GM18517 (cell line): ENCODE measurements around the gene ADCY2.

Experiments used
- ATAC-seq: cut with Tn5 transposase; IDR thresholded peaks from one replicate; pipeline ENCODE4 v1.9.1; 2021; ENCODE audit warnings: mild to moderate bottlenecking, moderate library complexity; ENCODE audit not compliant: unreplicated experiment

Gene ADCY2

DNA sequence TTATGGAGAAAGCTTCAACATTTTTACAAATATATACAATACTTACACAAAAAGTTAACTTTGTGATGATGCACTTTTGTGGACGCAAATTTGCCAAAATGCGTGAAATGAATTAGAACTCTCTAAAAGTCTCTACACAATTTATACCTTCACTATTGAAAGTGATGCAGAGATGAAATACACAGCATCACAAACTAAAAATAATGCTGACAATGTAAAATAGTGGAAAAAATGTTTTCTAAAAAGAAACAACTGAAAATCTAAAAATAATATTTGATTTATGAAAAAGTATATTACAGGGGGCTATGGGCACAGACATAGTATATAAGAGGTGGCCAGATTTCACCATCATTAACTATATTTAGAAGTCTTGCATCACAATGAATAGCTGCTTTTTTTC, 188.8 kb downstream of the ADCY2 start:
- ATAC-seq = no peak

DNA sequence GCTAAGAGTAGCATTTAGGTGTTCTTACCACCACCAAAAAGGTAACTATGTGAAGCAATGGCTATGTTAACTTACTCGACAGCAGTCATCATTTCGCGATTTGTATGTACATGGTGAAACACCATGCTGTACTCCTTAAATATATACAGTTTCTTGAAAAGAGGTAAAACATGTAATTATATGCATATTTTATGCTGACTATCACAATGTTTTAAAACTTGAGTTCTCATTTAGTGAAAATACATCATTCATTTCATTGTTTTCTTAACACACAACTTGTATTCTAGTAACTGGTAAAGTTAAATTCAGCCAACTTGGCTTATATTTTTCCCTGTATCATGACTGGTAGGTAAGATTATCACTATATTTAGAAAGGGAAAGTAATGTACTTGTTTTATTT, 189.9 kb downstream of the ADCY2 start:
- no peak for ATAC-seq

DNA sequence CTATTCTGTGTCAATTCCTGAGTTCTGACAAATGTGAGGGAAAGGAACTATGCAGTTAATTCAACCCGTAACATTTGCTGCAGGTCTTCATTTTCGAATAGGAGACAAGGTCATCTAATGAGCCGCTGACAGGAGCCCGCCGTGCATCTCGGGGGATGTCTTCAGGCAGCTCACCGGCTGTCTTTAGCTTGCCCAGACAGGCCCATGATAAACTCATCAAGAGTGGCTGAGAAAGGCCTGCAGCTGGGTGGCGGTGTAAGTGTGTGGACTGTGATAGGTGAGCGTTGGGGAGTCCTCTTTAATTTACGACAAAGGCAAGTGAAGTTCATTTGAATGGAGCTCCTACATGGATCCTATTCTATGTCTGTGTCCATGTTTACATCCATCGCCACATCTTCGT, 190.5 kb downstream of the ADCY2 start:
- ATAC-seq = no peak

DNA sequence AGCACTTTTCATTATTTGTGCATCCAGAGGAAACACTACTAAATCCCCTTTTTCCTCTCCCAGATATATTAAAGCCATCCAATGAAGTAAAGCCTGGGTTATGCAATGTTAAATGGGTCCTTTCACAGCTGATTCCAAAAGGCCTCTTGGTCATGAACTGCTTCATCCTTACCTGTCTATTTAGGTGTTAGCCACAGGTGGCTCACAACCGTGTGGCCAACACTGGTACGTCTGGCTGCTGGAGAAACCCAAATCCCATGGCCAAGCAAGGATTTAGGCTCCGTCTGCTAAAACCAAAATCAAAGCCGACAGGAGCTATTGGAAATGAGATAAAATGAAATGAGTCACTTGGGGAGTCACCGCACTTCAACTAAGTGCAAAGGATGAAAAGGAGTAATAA, 193.9 kb downstream of the ADCY2 start:
- no peak for ATAC-seq

DNA sequence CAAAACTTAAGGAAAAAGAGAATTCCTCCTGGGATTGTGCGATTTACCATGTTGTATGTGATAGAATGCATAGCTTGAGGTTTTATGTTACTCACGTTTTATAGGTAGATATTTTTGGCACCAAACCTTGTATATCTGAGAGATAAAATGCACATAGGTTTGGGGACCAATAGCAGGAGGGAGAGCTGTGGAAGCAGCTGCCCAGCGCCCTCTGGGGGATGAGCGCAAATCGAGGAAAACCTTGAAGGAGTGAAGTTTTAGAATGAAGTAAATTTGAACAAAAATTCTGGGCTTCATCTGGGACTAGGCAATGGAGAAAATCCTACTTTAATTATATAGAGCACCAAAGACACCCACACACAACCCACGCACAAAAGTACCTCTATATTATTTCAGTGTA, 197.0 kb downstream of the ADCY2 start:
- no peak for ATAC-seq

DNA sequence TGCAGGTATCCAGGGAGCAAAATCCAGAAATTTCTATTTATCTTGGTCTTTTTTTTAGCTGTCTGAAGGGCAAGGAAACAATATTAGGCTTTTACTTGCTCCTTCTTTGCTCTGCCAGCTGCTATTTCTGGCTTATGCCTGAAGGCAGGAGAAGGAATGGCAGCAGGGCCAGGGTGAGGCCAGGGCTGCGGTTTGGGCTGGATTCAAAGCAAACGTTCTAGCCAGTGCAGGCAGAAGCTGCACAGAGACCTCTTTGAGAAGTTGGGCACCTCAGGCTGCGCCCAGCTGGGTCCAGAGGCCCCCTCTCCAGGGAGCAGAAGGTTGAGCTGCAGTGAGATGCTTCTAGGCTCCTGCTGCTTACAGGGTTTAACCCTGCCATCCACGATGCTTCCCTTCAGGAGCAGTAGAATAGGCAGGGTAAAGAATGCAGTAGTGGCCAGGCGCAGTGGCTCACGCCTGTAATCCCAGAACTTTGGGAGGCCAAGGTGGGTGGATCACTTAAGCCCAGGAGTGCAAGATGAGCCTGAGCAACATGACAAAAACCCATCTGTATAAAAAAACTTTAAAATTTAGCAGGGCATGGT, 201.2 kb downstream of the ADCY2 start:
- no peak for ATAC-seq

DNA sequence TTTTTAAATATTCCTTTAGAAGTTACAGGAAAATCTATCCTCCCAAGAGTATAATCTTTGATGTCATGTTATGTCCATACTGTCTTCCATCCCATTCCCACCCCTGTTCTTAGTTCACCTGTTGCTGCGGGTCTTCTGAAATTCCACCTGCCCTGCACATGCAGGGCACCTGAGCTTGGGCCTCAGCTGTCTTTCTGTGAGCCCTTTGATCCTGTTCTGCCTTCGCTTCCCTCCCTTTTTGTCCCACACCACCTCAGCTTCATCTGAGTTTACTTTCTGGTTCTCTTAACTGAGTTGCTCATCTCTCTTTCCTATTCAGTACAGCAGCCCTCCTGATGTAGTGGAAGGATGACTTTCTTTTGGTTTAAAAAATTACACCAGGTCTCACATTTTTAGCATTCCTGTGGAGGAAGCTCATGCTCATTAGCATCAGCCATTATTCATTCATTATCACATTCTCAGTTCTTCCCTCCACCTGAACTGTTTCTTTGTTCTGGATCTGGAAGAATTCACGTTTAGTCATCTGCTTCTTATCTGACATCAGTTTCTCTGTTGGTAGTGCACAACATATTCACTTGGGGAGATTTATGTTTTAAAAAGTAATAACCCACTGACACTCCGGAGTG, 211.0 kb downstream of the ADCY2 start:
- ATAC-seq = no peak

DNA sequence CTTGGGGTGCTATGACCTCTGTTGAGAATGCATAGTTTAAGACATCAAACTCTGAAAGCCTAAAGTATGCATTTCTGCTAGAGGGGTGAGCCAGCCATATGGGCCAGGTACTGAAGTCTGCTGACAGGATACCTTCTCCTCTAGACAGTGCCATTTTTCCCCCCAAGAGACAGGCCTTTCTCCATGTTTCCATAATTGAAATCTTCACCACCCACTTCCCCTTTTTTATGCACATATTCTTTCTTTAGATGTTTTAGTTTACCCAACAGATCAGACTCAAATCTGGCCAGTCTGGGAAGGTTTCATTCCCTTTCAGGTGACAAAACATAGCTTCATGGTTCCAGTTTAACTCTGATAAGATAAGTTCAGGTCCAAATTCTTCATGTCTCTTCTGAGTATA, 212.8 kb downstream of the ADCY2 start:
- ATAC-seq = no peak

DNA sequence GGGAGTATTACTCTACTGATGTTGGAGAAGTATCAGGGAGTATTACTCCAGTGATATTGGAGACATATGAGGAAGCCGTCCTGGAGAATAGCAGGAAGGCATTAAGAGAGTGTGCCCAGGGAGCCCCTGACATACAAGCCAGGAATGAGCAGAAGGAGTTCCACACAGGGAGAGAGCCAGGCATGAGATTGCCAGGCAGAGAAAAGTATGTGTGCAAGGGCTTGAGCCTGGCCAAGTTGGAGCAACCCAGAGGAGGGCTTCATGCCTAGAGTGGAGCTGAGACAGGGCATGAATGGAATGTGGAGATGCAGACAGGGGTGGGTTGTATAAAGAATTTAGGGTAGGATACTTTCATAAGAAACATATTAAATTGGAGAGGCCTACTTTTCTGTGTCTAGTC, 213.8 kb downstream of the ADCY2 start:
- no peak for ATAC-seq

DNA sequence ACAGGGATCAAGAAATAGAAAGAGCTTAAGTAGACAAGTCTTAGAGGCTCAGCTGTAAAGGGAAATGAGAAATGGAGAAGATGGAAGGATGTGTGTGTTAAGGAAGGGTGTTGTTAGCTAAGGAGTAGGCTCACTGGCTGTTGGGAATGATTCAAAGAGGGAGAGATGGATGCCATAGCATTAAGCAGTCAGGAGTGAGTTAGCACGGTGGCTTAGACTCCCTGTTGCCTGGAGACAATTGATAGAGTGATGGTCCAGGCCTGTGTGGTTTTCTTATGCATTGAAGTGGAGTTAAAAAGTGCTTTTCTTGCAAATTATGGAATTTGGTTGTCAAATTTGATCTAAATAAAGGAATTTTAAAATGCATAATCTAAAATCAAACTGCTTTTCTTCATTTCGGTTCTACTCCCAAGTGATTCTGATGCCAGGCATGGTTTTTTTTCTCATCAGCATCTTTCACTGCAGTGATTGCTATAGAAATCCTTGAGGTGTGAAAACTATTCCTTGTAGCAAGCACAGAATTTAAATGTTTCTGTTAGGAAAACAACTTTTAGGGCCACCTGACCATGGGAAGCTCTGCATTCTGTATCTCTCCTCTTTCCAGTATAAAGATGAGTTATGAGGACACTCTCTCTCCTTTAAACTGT, 214.7 kb downstream of the ADCY2 start:
- ATAC-seq = no peak

DNA sequence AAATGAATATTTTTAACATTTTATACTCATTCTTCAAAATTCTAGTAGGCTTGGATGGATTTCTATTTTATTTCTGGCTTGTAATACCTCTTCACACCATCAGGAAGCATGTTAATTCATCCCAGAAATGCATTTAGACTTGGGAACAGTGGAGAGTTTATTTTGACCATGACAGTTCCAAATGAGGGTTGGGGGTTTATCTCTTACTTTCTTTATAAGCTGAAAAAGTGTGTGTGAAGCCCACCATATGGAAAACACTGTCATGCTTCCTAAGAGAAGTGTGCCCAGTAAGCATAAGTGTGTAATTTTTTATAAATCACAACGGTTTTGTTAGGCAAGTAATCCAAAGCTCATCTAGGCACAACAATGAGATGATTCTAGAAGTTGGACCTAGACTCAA, 215.6 kb downstream of the ADCY2 start:
- ATAC-seq = no peak

DNA sequence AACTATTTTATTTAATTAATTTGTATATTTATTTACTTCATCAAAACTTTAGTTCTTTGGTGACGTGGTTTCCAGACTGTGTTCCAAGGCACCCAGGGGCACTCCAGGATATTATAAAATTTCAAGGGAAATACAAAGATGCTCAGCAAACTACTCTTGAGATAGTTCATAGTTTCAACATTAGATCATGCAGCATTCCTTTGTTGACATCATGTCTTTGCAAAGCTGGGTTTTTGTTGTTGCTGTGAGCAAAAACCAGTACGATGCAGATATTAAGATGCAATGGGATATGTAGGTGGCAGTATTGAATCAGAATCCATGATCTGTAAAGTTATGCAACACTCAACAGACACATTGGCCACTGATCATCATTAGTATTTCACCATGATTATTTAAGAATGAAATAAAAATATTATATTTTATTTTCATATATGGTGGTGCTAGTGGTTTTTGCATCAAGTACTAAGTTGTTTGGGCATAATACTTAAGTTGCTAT, 219.7 kb downstream of the ADCY2 start:
- no peak for ATAC-seq

DNA sequence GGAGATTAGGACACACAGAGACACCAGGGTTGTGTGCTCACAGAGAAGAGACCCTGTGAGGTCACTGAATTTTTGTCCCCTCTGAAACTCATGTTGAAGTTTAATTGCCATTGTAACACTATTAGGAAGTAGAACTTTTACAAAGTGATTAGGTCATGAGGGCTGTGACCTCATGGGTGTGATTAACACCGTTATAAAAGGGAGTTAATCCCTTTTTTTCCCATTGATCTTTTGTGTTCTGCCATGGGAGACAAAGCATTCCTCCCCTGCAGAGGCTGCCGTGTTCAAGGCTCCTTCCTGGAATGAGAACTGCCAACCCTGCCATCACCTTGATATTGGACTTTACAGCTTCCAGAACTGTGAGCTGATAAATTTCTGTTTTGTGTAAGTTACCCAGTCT, 221.0 kb downstream of the ADCY2 start:
- no peak for ATAC-seq

DNA sequence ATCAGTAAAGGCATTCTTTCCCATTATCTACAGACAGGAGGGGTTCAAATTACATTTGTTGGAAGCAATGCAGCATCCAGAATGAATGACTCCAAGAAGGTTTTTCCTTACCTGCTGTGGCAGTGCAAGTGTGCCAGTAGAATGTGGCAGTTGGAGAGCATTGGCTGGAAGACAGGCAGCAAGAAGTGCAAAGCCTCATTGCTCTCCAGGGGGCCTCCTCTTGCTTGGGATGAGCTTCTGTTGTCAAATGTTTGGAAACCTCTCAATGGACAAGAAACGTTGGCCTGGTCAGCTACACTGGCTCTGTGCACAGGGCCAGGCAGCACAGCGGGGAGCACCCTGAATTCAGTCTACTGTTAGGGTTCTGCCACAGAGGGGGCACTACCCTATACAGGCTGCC, 226.6 kb downstream of the ADCY2 start:
- ATAC-seq = no peak

DNA sequence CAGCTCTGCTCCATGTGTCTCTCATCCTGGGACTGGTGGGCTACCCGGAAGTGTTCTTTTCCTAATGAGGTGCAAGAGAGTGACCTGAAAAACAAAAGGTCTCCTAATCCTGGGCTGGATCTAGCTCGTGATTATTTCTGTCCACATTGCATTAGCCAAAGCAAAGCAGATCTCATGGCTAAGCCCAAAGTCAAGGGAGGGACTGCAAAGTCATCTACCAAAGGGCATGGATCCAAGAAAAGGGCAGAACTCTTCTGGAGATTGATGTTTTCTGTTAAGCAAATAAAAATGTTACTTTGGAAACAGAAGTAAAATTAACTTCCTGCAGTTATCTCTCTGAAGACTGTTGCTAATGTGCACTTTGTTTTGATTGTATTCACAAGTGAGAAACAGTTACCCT, 229.8 kb downstream of the ADCY2 start:
- ATAC-seq = no peak

DNA sequence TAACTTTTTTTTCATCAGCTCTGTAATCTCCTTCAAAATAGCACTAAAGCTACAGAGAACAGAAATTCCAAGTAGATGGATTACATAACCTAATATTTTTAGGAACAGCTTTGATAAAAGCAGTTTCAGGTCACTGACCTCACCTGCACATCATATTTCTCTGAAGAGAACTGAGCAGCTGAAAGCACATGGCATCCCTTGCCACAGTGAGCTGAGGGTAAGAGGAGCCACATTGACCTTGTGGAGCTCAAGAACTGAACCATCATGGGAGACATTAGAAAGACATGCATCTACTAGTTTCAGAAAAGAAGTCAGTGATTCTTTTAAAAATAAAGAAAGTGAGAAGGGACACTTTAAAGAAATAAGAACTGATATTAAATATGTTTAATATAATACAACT, 232.3 kb downstream of the ADCY2 start:
- ATAC-seq = no peak

DNA sequence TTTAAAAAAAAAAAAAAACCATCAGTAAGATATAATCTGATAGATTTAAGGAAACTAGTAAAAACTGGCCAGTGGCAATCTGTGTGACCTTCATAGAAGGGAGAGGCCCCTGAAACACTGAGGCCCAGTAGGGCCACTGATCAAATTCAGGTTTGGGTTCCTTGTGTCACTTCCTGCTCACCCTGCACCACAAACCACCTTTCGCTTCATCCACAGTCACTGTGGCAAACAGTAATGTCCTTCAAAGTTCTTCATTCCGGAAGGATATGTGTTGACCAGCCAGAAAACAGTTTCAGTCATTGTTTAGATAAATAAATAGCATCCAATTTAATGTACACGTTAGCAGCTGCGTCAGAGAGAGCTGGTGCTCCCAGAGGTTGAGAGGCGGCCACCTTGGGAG, 232.9 kb downstream of the ADCY2 start:
- ATAC-seq = no peak

DNA sequence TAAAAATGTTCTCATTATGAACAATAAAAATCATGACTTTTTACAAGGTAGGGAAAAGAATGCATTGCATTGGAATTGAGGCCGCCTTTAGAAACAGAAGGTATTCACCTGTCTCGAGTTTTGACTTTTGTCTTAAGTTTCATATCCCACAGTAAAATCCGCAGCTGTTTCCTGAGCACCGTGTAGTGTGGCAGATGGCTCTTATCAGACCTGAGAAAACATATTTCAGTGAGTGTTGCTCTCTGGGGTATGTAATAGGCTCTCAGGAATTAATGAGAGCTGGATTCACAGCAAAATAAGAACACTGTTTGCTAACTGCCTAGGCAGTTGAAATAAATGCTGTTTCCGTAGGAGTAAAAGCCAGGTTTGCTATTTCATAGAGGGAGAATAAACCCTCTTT, 233.6 kb downstream of the ADCY2 start:
- no peak for ATAC-seq

DNA sequence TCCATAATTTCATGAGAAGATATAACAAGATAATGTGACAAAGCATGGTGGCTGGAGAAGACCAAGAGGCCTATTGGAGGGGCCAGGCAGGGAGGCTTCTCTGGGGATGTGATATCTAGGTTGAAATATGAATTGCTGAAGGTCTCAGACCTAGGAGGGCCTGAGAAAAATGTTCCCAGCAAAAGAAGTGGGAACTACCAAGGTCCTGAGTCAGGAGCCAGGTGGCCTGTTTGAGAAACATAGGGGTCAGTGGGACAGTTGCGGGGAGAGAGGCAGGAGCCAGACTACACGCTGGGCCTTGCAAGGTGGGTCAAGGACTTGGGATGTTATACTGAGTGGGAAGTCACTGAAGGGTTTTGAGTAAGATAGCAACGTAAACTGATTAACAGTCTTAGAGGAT, 238.9 kb downstream of the ADCY2 start:
- ATAC-seq = no peak

DNA sequence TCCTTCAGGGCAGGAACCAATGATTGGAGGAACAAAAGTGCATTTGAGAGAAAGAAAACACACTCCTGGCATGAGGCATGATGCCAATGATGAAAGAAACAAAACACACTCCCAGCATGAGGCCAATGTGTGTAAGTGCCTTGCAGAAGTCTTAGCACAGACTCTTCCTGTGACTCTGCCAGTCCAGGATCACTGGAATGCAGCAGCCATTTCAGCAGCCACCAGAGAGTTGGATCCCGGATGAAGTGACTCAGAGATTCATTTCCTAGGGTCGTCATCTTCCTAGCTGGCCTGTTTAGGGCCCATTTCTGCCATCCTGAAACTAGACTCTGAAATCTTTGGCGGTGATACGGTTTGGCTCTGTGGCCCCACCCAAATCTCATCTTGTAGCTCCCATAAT, 242.5 kb downstream of the ADCY2 start:
- no peak for ATAC-seq

DNA sequence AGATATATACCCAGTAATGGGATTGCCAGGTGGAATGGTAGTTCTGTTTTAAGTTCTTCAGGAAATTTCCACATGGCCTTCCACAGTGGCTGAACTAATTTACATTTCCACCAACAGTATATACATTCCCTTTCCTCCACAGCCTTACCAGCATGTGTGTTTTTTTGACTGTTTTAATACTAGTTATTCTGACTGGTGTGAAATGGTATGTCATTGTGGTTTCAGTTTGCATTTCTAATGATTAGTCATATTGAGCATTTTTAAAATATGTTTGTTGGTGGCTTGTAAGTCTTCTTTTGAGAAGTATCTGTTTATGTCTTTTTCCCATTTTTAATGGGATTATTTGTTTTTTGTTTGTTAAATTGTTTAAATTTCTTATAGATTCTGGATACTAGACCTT, 246.1 kb downstream of the ADCY2 start:
- ATAC-seq = no peak

DNA sequence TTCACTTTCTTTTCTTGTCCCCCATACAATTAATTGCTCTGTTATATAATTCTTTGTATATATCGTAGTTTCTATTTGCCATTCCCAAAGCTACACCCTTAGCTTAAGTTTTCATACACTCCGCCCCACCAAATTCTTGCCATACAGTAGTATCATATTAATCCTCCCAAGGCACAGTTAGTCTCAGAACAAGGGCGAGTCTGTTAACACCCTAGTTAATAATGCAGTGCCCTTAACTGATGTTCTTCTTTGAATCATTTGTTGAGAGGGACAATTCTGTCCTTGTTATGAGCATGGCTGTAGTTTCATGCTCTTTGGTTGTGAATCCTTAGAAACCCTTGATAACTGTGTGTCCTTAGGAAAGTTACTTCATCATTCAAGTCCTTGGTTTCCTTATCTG, 248.8 kb downstream of the ADCY2 start:
- ATAC-seq = no peak

DNA sequence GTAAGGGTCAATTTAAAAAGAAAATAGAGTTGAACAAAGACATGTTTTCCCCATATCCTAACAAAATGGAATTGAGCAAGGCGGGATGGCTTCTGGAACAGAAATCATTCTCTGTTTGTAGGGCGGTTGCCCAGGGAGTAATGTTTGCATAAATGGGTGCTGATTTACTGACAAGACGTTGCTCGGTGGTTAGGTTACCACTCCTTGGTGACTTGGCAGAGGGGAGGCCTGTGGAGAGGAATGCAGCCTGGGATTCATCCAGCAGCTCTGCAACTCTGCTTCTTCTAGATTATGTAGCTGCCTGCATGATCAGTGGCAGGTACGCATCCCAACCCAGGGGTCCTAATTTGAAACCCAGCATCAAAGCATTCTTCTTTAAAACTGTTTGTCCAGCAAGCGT, 254.8 kb downstream of the ADCY2 start:
- no peak for ATAC-seq
